ENCODE data around the gene SLC25A22.

Gene SLC25A22

DNA sequence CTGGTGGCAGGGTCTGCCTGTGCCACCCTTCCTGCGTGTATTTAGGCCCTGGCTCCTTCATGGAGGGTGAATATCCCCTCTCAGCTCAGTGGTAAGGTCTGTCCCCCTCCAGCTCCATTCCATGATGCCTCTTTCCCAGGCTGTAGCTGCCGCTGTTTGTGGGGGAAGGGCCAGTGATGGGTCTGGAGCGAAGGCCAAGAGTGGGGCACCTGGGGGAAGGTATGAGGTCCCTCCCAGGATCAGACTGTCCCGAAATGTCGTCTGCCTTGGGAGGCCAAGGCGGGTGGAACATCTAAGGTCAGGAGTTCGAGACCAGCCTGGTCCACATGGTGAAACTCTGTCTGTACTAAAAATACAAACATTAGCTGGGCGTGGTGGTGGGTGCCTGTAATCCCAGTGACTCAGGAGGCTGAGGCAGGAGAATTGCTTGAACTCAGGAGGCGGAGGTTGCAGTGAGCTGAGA lies 35.8 kb upstream of the SLC25A22 start:
- DNase-seq = peak in 1 of 3 donors; percentile 25

- DNase-seq = peak; percentile 68 to 86 (median 70)
These were observed 35.2 kb upstream of the SLC25A22 start for GRCh38 chr11:833114-833791.

- peak; percentile 73 to 90 (median 83) for DNase-seq
These were observed 34.5 kb upstream of the SLC25A22 start, which contains the start of gene CD151 for GRCh38 chr11:832529-833113. TSS of gene CD151 (plus strand) at chr11:832952. CDS start at chr11:836070, 3,118 bp downstream.

DNA sequence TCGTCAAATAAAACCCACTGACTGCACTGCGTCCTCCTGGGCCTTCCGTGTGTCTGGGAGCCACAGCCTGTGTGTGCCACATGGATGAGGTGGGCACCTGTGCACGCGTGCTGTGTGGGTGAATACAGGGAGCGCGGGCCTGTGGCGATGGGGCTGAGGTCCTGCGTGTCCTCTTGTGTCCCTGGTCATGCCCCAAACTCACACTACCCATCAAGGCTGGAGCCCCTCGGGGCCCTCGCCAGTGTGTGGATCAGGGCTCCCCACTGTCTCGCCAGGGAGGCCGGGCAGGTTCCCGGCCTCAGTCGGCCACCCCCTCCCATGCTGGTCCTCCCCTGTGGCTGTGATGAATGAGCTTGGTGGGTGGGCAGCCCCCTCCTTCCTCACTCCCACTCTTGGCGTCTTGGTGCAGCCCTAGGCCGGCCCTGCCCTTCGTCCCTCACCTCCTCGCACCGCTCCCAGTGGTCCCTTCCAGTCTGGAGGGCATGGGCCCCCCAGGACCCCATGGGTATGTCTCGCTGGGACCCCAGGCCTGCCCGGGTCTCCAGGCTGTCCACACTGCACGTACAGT lies 34.0 kb upstream of the SLC25A22 start:
- no peak for DNase-seq

DNA sequence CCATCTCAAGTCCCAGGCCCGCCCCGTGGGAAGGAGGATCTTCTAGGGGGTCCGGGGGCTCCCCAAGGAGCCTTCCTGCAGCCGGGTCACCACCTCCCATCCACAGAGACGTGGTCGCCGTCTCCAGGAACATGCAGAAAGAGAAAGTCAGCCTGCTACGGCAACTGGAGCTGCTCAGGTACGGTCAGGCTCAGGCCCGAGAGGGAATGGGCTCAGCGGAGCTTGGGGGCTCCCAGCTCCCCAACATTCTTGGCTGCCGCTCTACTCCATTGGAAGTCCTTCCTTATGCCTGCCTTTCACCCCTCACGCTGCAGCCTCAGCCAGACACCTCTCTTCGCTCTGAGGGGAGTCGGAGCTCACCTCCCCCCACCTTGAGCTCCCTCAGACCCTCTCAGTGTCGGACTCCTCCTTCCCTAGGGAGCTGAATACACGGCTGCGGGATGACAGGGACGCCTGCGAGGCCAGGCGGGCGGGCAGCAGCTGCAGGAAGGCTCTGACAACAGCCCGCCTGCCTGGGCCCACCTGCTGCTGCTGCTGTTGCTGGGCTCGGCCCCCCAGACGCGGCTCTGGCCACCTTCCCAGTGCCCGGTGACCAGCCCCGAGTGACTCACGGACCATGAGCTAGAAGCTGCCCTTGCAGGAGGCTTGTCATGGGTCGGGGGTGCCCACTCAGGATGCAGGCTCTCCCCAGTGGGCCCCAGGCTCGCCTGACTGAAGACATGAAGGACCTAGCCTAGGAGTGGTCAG lies 33.2 kb upstream of the SLC25A22 start:
- DNase-seq = peak in 1 of 3 donors; percentile 30

- peak; percentile 55 to 80 (median 57) for DNase-seq
These were observed 32.4 kb upstream of the SLC25A22 start for GRCh38 chr11:830295-831117.

DNA sequence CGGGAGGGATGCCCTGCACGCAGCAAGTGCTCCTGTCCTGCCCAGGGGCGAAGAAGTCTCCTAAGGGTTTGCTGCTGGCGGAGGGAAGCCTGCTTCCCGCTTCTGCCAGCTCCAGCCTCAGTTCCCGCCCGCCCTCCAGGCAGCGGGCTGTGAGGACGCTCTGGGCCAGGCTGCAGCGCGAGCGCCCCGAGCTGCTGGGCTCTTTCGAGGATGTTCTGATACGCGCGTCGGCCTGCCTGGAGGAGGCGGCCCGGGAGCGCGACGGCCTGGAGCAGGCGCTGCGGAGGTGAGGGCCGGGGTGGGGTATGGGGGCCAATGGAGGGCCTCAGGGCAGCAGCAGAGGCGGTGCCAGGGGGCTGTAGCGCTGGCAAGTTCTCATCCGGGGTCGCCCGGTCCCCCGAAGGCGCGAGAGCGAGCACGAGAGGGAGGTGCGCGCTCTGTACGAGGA lies 31.8 kb upstream of the SLC25A22 start:
- peak in 1 of 3 donors; percentile 33 for DNase-seq

DNA sequence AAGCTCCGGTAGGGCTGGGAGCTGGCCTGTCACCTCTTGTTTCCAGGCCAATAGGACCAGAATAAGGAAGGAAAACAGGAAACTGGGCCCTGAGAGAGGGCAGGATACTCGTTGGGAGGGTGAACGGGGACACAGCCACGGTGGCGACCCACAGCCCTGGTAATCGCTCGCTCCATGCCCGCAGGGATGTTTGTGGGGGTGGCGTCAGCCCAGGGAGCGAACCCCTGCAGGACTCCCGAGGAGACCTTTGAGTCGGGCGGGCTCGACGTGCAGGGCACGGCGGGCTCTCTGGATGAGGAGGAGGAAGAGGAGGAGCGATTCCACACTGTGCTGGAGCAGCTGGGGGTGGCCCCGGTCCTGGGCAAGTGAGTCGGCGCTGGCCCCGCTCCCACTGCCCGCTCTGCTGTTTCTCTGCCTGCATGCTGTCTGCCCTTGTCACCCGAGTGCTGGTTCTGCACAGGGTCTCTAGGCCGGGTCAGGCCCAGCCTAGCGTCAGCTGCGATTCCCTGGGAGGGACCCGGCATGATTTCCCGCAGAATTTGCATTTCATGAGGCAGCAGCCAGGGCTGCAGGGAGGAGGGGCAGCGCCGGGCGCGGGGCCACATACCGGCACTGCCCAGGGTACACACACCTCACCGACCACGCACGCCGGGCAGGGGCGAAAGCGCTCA lies 31.2 kb upstream of the SLC25A22 start:
- DNase-seq = peak in 2 of 3 donors; percentile 35 to 66

GRCh38 chr11:828506-829175 lies 30.6 kb upstream of the SLC25A22 start:
- DNase-seq = no peak

- peak in 1 of 3 donors; percentile 31 for DNase-seq
These were observed 29.8 kb upstream of the SLC25A22 start, which contains the start of gene CRACR2B for GRCh38 chr11:827897-828192. TSS of gene CRACR2B (plus strand) at chr11:827919. CDS start at chr11:828608, 689 bp downstream.

DNA sequence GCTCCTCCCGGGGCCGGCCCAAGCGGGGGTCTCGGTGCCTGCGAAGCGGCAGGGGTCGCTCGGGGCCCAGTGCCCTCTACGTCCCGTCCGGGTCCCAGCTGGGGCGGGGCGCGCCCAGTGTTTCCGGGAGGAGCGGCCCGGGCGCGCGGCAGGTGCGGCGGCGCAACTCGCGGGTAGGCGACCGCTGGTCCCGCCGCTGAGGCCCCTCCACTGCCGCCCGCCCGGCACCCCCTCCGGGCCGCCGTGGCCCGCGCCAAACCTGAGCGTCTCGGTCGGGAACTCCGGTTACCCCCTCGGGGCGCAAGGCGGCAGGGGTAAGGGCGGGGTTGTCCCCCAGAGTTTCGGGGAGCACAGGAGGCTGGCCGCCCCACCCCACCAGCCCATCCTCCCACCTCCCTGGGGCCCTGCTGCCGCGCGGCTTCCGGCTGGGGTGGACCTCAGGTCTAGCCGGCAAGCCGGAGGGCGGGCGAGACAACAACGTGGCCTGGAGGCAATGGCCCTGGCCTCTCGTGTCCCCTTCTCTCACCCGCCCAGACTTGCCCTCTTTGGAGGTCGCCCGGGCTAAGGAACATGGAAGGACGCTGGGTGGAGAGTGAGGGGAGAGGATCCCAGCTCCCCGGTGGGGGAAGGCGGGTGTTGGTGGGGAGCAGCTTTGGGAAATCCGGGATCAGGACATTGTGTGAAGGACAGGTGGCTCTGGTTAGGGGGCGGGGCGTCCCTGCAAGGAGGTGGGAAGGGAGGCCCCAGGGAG lies 29.2 kb upstream of the SLC25A22 start:
- DNase-seq = peak in 1 of 3 donors; percentile 34

- peak in 1 of 3 donors; percentile 30 for DNase-seq
These were observed 28.7 kb upstream of the SLC25A22 start for GRCh38 chr11:826836-827145.

DNA sequence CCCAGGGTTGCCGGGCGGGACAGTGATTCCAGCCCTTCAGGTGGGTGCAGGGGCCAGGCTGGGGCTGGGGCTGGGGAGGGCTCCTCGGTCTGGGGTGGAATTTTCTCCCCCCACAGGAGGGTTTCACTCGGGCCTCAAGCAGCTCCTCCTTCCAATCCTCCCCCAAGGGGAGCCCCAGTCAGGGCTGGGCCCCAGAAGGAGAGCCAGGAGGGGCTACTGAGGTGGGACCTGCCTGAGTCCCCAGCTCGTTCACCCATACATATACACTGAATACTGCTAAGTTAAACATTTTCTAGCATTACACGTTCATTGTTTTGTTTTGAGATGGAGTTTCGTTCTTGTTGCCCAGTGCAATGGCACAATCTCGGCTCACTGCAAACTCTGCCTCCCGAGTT lies 28.1 kb upstream of the SLC25A22 start:
- no peak for DNase-seq

DNA sequence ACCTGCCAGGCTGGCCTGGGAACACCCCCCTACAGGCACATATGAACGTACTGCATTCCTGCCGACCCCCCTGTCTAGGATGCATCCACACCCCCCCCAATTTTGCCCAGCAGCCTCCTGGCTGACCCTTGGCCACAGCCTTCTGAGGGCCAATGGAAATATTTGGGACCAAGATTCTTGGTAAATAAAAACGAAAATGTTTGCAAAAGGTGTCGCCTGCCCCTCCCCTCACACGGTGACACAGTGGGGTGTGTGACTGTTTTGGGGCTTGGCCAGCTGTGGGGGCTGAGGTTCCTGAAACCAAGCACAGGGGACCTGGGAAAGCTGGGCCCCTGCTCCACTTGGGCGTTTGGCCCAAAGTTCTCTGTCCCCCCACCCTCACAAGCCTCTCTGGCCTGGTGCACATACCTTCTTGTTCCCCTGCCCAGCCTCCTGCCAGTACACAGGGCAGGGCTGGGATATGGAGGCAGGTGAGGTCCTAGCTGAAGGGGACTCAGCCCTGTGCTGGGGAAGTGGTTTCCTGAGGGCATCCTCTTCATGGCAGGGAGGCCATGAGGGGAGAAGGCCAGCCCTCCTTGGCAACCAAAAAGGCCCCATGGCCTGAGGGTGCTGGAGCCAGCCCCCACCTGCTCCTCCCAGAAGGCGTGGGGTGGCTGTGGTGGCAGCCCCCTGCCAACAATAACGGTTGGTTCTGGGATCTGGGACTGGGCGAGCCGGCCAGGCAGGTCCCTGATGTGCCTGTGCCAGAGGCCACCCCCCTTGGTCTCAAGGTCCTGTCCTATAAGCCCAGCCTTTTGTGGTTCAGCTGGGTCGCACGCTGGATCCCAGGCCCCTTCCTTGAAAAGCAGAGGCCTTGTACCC lies 27.5 kb upstream of the SLC25A22 start:
- DNase-seq = no peak

DNA sequence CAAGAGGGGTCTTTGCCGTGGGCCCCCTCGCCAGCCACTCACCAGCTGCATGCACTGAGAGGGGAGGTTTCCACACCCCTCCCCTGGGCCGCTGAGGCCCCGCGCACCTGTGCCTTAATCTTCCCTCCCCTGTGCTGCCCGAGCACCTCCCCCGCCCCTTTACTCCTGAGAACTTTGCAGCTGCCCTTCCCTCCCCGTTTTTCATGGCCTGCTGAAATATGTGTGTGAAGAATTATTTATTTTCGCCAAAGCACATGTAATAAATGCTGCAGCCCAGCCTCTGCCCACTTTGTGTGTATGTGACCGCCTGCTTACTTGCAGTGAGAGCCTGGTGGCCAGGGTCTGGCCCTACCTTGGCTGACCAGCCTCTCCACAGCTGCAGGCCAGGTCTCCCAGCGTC lies 26.9 kb upstream of the SLC25A22 start:
- no peak for DNase-seq

GRCh38 chr11:824292-824880 lies 26.3 kb upstream of the SLC25A22 start:
- DNase-seq = no peak

DNA sequence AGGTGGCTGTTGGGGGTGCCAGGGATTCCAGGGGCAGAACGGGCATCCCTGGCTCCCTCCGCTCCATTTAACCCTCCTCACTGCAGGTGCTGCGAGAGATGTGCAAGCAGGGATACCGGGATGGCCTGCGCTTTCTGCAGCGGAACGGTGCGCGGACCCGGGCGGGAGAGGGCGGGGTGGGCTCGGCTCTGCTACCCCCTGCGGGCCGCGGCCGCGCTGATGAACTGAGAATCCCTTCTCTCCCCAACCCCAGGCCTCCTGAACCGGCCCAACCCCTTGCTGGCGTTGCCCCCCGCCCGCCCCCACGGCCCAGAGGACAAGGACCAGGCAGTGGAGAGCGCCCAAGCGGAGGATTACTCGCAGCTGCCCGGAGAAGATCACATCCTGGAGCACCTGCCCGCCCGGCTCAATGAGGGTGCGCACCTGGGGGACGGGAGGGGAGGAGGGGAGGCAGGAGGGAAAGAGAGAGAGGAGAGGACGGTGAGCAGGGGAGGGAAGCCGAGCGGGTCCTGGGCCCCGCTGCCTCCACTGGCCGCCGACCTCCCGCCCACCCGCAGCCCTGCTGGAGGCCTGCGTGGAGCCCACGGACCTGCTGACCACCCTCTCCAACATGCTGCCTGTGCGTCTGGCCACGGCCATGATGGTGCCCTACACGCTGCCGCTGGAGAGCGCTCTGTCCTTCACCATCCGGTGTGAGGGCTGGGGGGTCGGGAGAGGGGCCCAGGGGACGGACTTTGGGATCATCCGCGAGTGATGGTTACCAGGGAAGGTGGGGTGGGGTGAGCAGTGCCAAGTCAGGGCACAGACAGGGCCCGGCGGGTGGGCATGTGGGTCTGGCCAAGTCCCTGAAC lies 25.6 kb upstream of the SLC25A22 start:
- DNase-seq = no peak

Data from suppressor macrophage treated with lipopolysaccharide for 1 hour (primary cell).